ENCODE measurements around the gene PCDHGB3. TPM values are rescaled to one million over a fixed set of nuclear protein-coding genes. Genes with fewer than 3 reads are reported as not detected.
"Not testable (repeated sequence)": the region's sequence is repeated elsewhere in the genome, so short reads cannot be mapped to it uniquely, and the experiment has no call there.

The PCDHGB3 gene
- under 1 TPM in 1 of 2 experiments, not detected in 1; 0.07 TPM for total RNA-seq

- CTCF ChIA-PET, result interaction anchor here (0.6 to 2.0 kb wide), 21 partner anchors 11 to 196 kb away, joined by 3 to 8 read pairs (median 3); partner anchors contain the start of genes PCDHGA11, PCDHGA12, PCDHGA2 and PCDHGB1
- intact Hi-C loops (cut with micrococcal nuclease), result loop anchor here (1.0 to 10.0 kb wide), 4 partner anchors 37 to 194 kb away; partner anchors contain the start of genes PCDHB13, PCDHGA11 and PCDHGB6
- H3K4me3 Mint-ChIP-seq, result peak within 1 kb of the TSS; percentile 69
- DNase-seq, result peak; percentile 47
- peaks cover 25% of the 10 kb centered on the region for H3K9me3 Mint-ChIP-seq
- H3K27me3 Mint-ChIP-seq (ENCODE audit: low read depth), result peaks cover 68% of the 10 kb centered on the region
- no peak within 1 kb of the TSS for H3K27ac Mint-ChIP-seq
- peaks cover 7% of the 10 kb centered on the region for H3K36me3 Mint-ChIP-seq (ENCODE audit: low read depth)
- peaks cover 4% of the 10 kb centered on the region for H3K4me1 Mint-ChIP-seq (ENCODE audit: low read depth)
These were observed at the start of gene PCDHGB3 for GRCh38 chr5:141369994-141370848. Gene PCDHGB3, plus strand, starts transcription at chr5:141370242. Its CDS starts 153 bp downstream, at chr5:141370395.

- Mint-ChIP-seq H3K36me3 (ENCODE audit: low read depth) (peaks cover 32% of the 10 kb centered on the region), H3K4me1 (ENCODE audit: low read depth) (peaks cover 26% of the 10 kb centered on the region), H3K27me3 (ENCODE audit: low read depth) (peaks cover 5% of the 10 kb centered on the region), H3K9me3 (peaks cover 29% of the 10 kb centered on the region), H3K27ac (no peak overlapping the region), H3K4me3 (no peak overlapping the region)
- intact Hi-C loops (cut with micrococcal nuclease), result loop anchor here (5.0 to 10.0 kb wide), 2 partner anchors 237 to 1205 kb away; no protein-coding TSS in a partner anchor
- CTCF ChIA-PET, result interaction anchor here (2.5 to 2.7 kb wide), 2 partner anchors 236 to 242 kb away, joined by 10 to 15 read pairs; no protein-coding TSS in a partner anchor
- DNase-seq, result no peak
These were observed 47.8 kb upstream of the PCDHGB3 start for GRCh38 chr5:141322261-141322660.

- intact Hi-C loops (cut with micrococcal nuclease), result loop anchor here (1.0 to 10.0 kb wide), 2 partner anchors 198 to 241 kb away; no protein-coding TSS in a partner anchor
- peak; percentile 82 for DNase-seq
- CTCF ChIA-PET, result interaction anchor here (0.6 to 1.5 kb wide), 3 partner anchors 44 to 186 kb away, joined by 4 to 6 read pairs (median 4); partner anchors contain the start of gene PCDHGA12
- Mint-ChIP-seq H3K27me3 (ENCODE audit: low read depth) (peaks cover 24% of the 10 kb centered on the region), H3K4me1 (ENCODE audit: low read depth) (peaks cover 2% of the 10 kb centered on the region), H3K36me3 (ENCODE audit: low read depth) (peaks cover 2% of the 10 kb centered on the region), H3K27ac (no peak overlapping the region), H3K4me3 (peak overlapping the region; percentile 82), H3K9me3 (peaks cover 12% of the 10 kb centered on the region)
These were observed 43.8 kb upstream of the PCDHGB3 start for GRCh38 chr5:141326088-141326854.

GRCh38 chr5:141328231-141328630 is 41.8 kb upstream of the PCDHGB3 start:
- Mint-ChIP-seq H3K4me1 (ENCODE audit: low read depth) (peaks cover 2% of the 10 kb centered on the region), H3K36me3 (ENCODE audit: low read depth) (peaks cover 12% of the 10 kb centered on the region), H3K27me3 (ENCODE audit: low read depth) (peaks cover 39% of the 10 kb centered on the region), H3K4me3 (no peak overlapping the region), H3K27ac (no peak overlapping the region), H3K9me3 (peaks cover 19% of the 10 kb centered on the region)
- intact Hi-C loops (cut with micrococcal nuclease), result loop anchor here (10.0 kb wide), 1 partner anchor 243 kb away; no protein-coding TSS in a partner anchor
- no peak for DNase-seq
- CTCF ChIA-PET, result interaction anchor here (0.6 to 2.7 kb wide), 8 partner anchors 8 to 230 kb away, joined by 3 to 19 read pairs (median 4); partner anchors contain the start of genes PCDHB8, PCDHGA2, PCDHGA4 and TAF7

- H3K9me3 Mint-ChIP-seq, result peaks cover 26% of the 10 kb centered on the region
- H3K4me3 Mint-ChIP-seq, result no peak within 1 kb of the TSS
- DNase-seq, result peak; percentile 38
These were observed 39.6 kb upstream of the PCDHGB3 start, which contains the start of gene PCDHGA1 for GRCh38 chr5:141330299-141331080. Gene PCDHGA1, plus strand, starts transcription at chr5:141330514.

GRCh38 chr5:141332571-141332970 is 37.5 kb upstream of the PCDHGB3 start:
- intact Hi-C loops (cut with micrococcal nuclease); H3K27ac Mint-ChIP-seq; H3K4me1 Mint-ChIP-seq (ENCODE audit: low read depth); DNase-seq; H3K4me3 Mint-ChIP-seq; CTCF ChIA-PET: not testable (repeated sequence)
- H3K36me3 Mint-ChIP-seq (ENCODE audit: low read depth), result peaks cover 23% of the 10 kb centered on the region
- H3K9me3 Mint-ChIP-seq, result peaks cover 33% of the 10 kb centered on the region
- H3K27me3 Mint-ChIP-seq (ENCODE audit: low read depth), result peaks cover 56% of the 10 kb centered on the region

More at GRCh38 chr5:141330299-141331080, 39.6 kb upstream of the PCDHGB3 start, which contains the start of gene PCDHGA1:
- Mint-ChIP-seq H3K4me1 (ENCODE audit: low read depth) (peaks cover 2% of the 10 kb centered on the region), H3K36me3 (ENCODE audit: low read depth) (peaks cover 19% of the 10 kb centered on the region), H3K27me3 (ENCODE audit: low read depth) (peaks cover 52% of the 10 kb centered on the region), H3K27ac (no peak within 1 kb of the TSS)
- CTCF ChIA-PET, result interaction anchor here (0.7 to 2.7 kb wide), 4 partner anchors 9 to 233 kb away, joined by 3 to 19 read pairs (median 4); partner anchors contain the start of gene TAF7
- intact Hi-C loops (cut with micrococcal nuclease), result no loop called here

- peak; percentile 14 for DNase-seq
- Mint-ChIP-seq H3K4me3 (no peak within 1 kb of the TSS), H3K27me3 (ENCODE audit: low read depth) (peaks cover 61% of the 10 kb centered on the region), H3K27ac (no peak within 1 kb of the TSS), H3K4me1 (ENCODE audit: low read depth) (no peaks in the 10 kb centered on the region), H3K36me3 (ENCODE audit: low read depth) (peaks cover 23% of the 10 kb centered on the region), H3K9me3 (peaks cover 30% of the 10 kb centered on the region)
- CTCF ChIA-PET, result interaction anchor here (0.6 to 1.8 kb wide), 5 partner anchors 8 to 64 kb away, joined by 3 to 7 read pairs (median 3); partner anchors contain the start of genes PCDHGA9 and TAF7
- intact Hi-C loops (cut with micrococcal nuclease), result no loop called here
These were observed 31.3 kb upstream of the PCDHGB3 start, which contains the start of gene PCDHGA2 for GRCh38 chr5:141338538-141339306. Gene PCDHGA2, plus strand, starts transcription at chr5:141338760.

- H3K4me3 Mint-ChIP-seq; intact Hi-C loops (cut with micrococcal nuclease); H3K4me1 Mint-ChIP-seq (ENCODE audit: low read depth); CTCF ChIA-PET; H3K27ac Mint-ChIP-seq; DNase-seq: not testable (repeated sequence)
- Mint-ChIP-seq H3K27me3 (ENCODE audit: low read depth) (peaks cover 61% of the 10 kb centered on the region), H3K36me3 (ENCODE audit: low read depth) (peaks cover 27% of the 10 kb centered on the region), H3K9me3 (peaks cover 31% of the 10 kb centered on the region)
These were observed 29.2 kb upstream of the PCDHGB3 start for GRCh38 chr5:141340781-141341354.

- H3K36me3 Mint-ChIP-seq (ENCODE audit: low read depth), result peaks cover 23% of the 10 kb centered on the region
- DNase-seq, result no peak
- peaks cover 32% of the 10 kb centered on the region for H3K9me3 Mint-ChIP-seq
- H3K27ac Mint-ChIP-seq, result no peak overlapping the region
- H3K27me3 Mint-ChIP-seq (ENCODE audit: low read depth), result peaks cover 62% of the 10 kb centered on the region
- no peak overlapping the region for H3K4me3 Mint-ChIP-seq
- intact Hi-C loops (cut with micrococcal nuclease), result loop anchor here (2.0 kb wide), 1 partner anchor 22 kb away; the partner anchor contains the start of gene TAF7
- H3K4me1 Mint-ChIP-seq (ENCODE audit: low read depth), result no peaks in the 10 kb centered on the region
- CTCF ChIA-PET, result interaction anchor here (0.8 to 1.9 kb wide), 2 partner anchors 22 to 49 kb away, joined by 3 to 4 read pairs; partner anchors contain the start of gene TAF7
These were observed 27.3 kb upstream of the PCDHGB3 start for GRCh38 chr5:141342773-141343172.
